ENCODE data around the gene USP38.

DNA sequence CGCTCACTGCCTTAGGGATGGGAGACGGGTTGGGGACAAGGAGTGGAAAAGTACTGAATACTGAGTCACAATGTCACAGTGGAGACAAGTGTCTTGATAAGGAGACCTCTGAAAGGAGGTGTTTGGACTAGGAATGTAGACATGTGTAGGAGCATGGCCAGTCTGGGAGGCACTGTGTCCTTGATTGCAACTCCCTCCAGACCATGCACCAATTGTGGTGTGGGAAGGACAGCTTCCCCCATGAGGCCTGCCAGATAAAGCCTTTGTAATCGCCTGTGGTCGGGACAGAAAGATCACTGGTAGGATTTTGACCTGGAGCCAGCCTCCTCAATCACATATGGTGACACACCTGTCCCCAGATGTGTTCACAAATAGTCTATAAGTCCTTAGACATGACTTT, 64.1 kb downstream of the USP38 start:
- TF ChIP-seq, protein P1, sequence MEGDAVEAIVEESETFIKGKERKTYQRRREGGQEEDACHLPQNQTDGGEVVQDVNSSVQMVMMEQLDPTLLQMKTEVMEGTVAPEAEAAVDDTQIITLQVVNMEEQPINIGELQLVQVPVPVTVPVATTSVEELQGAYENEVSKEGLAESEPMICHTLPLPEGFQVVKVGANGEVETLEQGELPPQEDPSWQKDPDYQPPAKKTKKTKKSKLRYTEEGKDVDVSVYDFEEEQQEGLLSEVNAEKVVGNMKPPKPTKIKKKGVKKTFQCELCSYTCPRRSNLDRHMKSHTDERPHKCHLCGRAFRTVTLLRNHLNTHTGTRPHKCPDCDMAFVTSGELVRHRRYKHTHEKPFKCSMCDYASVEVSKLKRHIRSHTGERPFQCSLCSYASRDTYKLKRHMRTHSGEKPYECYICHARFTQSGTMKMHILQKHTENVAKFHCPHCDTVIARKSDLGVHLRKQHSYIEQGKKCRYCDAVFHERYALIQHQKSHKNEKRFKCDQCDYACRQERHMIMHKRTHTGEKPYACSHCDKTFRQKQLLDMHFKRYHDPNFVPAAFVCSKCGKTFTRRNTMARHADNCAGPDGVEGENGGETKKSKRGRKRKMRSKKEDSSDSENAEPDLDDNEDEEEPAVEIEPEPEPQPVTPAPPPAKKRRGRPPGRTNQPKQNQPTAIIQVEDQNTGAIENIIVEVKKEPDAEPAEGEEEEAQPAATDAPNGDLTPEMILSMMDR (IDR thresholded peaks at IDR 0.05; ENCODE audit: poor library complexity) = no peak
- no peak for TF ChIP-seq EZH2 (IDR thresholded peaks at IDR 0.05; ENCODE audit: borderline replicate concordance)

Data from hepatocyte (in vitro differentiated cells).